A549 treated with CpdA at 1 μM for 4 hours (cell line): ENCODE results near the gene TLX1. TPM values are rescaled to one million over a fixed set of nuclear protein-coding genes. Genes with fewer than 3 reads are reported as not detected.

ENCODE experiments used
- total RNA-seq: library from RNA; stranded (reverse); fragments of 200-300 nt; extraction: Qiagen RNA extraction; gene quantifications from 5 replicates; pipeline ENCODE4 v1.2.3, GENCODE V29; 2022; ENCODE audit warnings: low read depth

The TLX1 gene
- not detected in 5 replicates for total RNA-seq

GRCh38 chr10:101130984-101131961 is at the start of gene TLX1:
TSS of gene TLX1 (plus strand) at chr10:101131300. CDS start at chr10:101131542, 242 bp downstream.

Other genes with a start within 250 kb of the TLX1 start
- gene SLF2, start 218.3 kb upstream of the TLX1 start, total RNA-seq, result 9.7 to 10.6 TPM (median 10.4 TPM) in 5 replicates
- 8.7 to 10.3 TPM (median 9.3 TPM) in 5 replicates for gene SEMA4G, start 161.8 kb upstream of the TLX1 start, total RNA-seq
- 74.8 to 100 TPM (median 97.2 TPM) in 5 replicates for gene MRPL43, start 143.8 kb upstream of the TLX1 start, total RNA-seq
- 41.4 to 52.8 TPM (median 44.9 TPM) in 5 replicates for gene TWNK, start 143.8 kb upstream of the TLX1 start, total RNA-seq
- gene LZTS2, start 131.5 kb upstream of the TLX1 start, total RNA-seq, result 30.1 to 45.2 TPM (median 36.7 TPM) in 5 replicates
- gene PDZD7, start 100.2 kb upstream of the TLX1 start, total RNA-seq, result 0.44 to 1.2 TPM (median 0.77 TPM) in 5 replicates
- gene SFXN3, start 100.1 kb upstream of the TLX1 start, total RNA-seq, result 36.8 to 48.3 TPM (median 43.8 TPM) in 5 replicates
- 2.2 to 2.9 TPM (median 2.3 TPM) in 5 replicates for gene KAZALD1, start 69.3 kb upstream of the TLX1 start, total RNA-seq
- not detected in 5 replicates for gene LBX1, start 98.2 kb downstream of the TLX1 start, total RNA-seq
- gene BTRC, start 222.9 kb downstream of the TLX1 start, total RNA-seq, result 8.6 to 12.0 TPM (median 11.2 TPM) in 5 replicates